A549 treated with ZK216348 at 1 μM for 4 hours (cell line): ENCODE results near the gene FAM171A1. TPM values are rescaled to one million over a fixed set of nuclear protein-coding genes. Genes with fewer than 3 reads are reported as not detected.

ENCODE experiments used
- total RNA-seq: library from RNA; stranded (reverse); fragments of 200-300 nt; extraction: Qiagen RNA extraction; gene quantifications from 5 replicates; pipeline ENCODE4 v1.2.3, GENCODE V29; 2022; ENCODE audit warnings: low read depth

The FAM171A1 gene
- 21.7 to 25.6 TPM (median 23.9 TPM) in 5 replicates for total RNA-seq

GRCh38 chr10:15370856-15371701 is at the start of gene FAM171A1:
Gene FAM171A1, minus strand, starts transcription at chr10:15371289. Its CDS starts 237 bp downstream, at chr10:15371052.

GRCh38 chr10:15168291-15168785 is 202.8 kb downstream of the FAM171A1 start, which contains the start of gene NMT2:
Gene NMT2, minus strand, starts transcription at chr10:15168693. Its CDS starts 81 bp downstream, at chr10:15168612.

Other genes starting within 250 kb of the FAM171A1 start
- gene NMT2, start 202.6 kb downstream of the FAM171A1 start, total RNA-seq: 19.2 to 26.4 TPM (median 24.0 TPM) in 5 replicates